ENCODE measurements around the gene GFRA4.
"Not testable (repeated sequence)": the region's sequence is repeated elsewhere in the genome, so short reads cannot be mapped to it uniquely, and the experiment has no call there.

Gene GFRA4

GRCh38 chr20:3652676-3653596 is 10.3 kb downstream of the GFRA4 start:
- no peak for DNase-seq

DNA sequence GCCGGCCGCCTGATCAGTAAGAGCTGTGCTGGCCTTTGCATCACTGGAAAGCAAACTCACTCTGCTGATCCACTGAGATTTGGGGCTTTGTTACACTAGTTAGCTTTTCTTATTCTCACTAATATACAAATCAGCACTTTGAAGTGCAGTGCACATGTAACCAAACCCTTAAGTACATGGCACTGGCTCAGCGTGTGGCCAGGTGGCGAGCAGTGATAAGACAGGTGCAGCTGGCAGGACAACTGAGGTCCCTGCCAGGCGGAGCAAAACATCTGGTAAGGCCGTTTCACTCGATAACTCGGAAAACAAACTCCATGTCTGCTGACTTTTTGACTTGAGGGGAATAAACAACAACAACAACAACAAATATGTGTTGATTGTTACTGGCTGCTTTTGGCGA is 11.0 kb downstream of the GFRA4 start:
- no peak for DNase-seq

GRCh38 chr20:3651204-3651962 is 11.8 kb downstream of the GFRA4 start:
- no peak for DNase-seq

- no peak for DNase-seq
Measured at GRCh38 chr20:3648951-3649350, 14.2 kb downstream of the GFRA4 start.

GRCh38 chr20:3647473-3647872 is 15.7 kb downstream of the GFRA4 start:
- DNase-seq = no peak

- no peak for DNase-seq
Measured at GRCh38 chr20:3646651-3647050, 16.5 kb downstream of the GFRA4 start.

GRCh38 chr20:3646067-3646440 is 17.1 kb downstream of the GFRA4 start:
- no peak for DNase-seq

- DNase-seq = no peak
Measured at GRCh38 chr20:3645309-3646066, 17.7 kb downstream of the GFRA4 start.

- DNase-seq = no peak
Measured at GRCh38 chr20:3640259-3640658, 22.9 kb downstream of the GFRA4 start.

- DNase-seq = no peak
Measured at GRCh38 chr20:3635346-3635745, 27.9 kb downstream of the GFRA4 start.

- DNase-seq = no peak
Measured at GRCh38 chr20:3633913-3634478, 29.2 kb downstream of the GFRA4 start.

GRCh38 chr20:3632311-3633004 is 30.7 kb downstream of the GFRA4 start:
- no peak for DNase-seq

DNA sequence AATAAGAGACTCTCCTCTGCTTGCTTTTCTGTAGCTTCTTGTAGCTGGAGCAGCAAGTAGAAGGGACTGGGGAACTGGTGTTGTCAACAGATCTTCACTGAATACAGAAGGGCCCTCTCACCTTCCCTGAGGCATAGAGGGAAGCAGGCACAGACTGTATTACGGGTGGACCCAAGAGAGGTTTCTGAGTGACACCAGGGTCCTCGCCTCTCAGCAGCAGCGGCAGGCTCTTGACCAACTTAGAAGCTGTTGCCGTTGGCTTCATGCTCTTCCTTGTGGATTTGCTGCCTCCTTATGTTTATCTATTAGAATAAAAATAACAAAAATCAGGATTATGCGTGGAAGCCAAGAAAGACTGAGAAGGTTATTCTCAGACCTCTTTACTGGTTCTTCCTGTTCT is 31.7 kb downstream of the GFRA4 start:
- DNase-seq = no peak

- DNase-seq = no peak
Measured at GRCh38 chr20:3630429-3630828, 32.8 kb downstream of the GFRA4 start.

DNA sequence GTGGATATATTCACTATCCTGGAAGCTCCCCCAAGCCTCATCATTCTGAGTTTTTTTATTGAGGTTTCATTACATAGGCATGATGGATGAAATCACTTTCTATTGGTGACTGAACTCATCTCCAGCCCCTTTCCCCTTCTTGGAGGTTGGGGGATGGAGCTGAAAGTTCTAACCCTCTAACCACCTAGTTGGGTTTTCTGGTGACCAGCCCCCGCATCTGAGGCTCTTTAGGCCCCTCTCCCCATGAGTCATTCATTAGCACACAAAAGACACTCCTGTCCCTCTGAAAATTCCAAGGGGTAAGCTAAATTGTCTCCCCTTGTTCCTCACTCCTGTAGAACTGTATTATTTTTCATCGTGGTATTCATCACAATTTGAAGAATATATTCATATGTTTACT is 33.3 kb downstream of the GFRA4 start:
- DNase-seq = no peak

DNA sequence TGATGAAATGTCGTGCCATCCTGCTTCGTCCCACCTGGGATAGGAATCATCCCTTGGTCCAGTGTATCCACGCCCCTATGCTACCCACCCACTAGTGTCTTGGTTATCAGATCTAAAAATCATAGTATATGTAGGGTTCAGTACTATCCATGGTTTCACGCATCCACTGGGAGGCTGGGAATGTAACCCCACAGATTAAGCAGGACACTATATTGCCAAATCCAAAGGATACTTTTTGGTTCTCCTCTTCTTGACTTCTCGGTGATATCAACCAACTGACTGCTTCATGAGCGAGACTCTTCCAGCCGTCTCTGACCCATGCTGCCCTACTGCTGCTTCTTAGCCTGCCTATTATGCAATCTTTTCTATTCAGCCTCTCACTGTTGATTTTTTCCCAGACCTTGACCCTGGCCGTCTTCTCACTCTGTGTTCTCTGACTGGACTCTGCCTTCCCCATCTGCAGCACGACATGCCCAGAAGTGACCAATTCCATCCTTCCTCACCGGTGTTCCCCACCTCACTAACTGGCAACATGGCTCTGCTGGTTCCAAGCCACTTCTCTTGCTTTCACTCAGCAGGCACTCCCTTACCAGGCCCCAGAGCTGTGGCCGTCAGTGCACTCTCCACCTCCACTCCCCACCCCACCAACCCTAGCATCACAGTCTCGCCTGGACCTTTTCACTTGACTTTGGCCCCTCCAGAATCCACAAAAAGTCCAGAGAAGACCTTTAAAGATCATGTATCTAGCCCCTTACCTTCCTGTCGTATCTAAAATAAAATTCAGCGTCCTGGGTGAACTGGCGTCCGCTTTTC is 34.5 kb downstream of the GFRA4 start:
- DNase-seq = no peak

DNA sequence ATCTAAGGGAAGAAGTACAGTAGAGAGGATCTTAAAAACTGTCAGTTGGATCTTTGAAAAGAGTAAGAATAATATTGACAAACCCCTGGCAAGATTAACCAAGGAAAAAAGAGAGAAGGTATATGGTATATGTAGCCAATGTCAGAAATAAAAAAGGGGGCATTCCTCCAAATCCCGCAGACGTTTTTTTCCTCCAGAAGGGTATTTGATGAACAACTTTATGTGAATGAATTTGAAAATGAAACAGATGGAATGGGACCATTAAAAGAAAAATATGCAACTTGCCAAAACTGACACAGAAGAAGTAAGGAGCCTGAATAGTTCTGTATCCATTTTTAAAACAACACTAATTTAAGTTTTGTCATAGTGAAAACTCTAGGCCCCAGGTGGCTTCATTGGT is 35.7 kb downstream of the GFRA4 start:
- no peak for DNase-seq

GRCh38 chr20:3622406-3622805 is 40.8 kb downstream of the GFRA4 start:
- no peak for DNase-seq

GRCh38 chr20:3621111-3621510 is 42.1 kb downstream of the GFRA4 start:
- DNase-seq = no peak

DNA sequence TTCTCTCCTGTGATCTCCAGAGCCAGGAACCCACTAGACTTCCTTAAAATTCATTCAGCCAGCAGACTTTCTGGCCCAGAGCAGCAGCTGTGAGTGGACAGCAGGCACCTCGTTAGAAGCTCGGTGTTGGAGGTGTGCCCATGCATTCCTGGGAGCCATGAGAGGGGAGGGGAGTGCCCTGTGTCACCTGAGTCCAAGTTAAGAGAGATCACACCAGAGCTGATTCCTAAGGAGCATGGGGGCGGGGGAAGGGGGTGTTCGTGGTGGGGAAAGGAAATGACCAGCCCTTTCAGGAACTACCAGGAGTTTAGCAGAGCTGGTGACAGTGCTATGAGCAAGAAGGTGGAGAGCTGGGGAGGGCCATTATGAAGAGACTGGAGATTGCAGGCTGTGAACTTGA is 46.9 kb downstream of the GFRA4 start:
- no peak for DNase-seq

DNA sequence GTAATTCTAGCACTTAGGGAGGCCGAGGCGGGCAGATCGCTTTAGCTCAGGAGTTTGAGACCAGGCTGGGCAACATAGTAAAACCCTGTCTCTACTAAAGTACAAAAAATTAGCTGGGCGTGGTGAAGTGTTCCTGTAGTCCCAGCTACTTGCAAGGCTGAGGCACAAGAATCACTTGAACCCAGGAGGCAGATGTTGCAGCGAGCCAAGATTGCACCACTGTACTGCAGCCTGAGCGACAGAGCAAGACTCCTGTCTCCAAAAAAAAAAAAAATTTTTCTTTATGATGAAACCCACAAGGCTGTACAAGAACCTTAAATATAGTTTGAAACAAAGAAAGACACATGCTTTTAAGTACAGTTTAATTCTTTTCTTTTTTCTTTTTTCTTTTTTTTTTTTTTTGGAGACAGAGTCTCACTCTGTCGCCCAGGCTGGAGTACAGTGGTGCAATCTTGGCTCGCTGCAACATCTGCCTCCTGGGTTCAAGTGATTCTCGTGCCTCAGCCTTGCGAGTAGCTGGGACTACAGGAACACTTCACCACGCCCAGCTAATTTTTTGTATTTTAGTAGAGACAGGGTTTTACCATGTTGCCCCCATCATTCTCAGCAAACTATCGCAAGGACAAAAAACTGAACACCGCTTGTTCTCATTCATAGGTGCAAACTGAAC is 47.9 kb downstream of the GFRA4 start:
- not testable (repeated sequence) for DNase-seq

All from cortex of kidney (tissue), 1 donor.